Vagina (tissue), 2 donors: ENCODE measurements around the gene IL32.

Experiments
- POLR2A ChIP-seq, 2 donors: fragments of 450-650 bp; IDR thresholded peaks; one replicate each; pipeline ENCODE4 v1.6.1; 2017; ENCODE audit warnings: antibody characterized with exemption in 2 of 2, mild to moderate bottlenecking in 2 of 2, moderate library complexity in 2 of 2
- TF ChIP-seq, protein P1 (sequence below), 3 experiments: fragments of 450-650 bp in 2 of 3; fragments of 200-600 bp in 1 of 3; sonication (generic) in 1 of 3; IDR thresholded peaks; one replicate each; pipeline ENCODE4 v1.5.1; 2017 to 2019; ENCODE audit warnings: antibody characterized with exemption in 3 of 3, mild to moderate bottlenecking in 2 of 3, moderate library complexity in 2 of 3

DNA sequence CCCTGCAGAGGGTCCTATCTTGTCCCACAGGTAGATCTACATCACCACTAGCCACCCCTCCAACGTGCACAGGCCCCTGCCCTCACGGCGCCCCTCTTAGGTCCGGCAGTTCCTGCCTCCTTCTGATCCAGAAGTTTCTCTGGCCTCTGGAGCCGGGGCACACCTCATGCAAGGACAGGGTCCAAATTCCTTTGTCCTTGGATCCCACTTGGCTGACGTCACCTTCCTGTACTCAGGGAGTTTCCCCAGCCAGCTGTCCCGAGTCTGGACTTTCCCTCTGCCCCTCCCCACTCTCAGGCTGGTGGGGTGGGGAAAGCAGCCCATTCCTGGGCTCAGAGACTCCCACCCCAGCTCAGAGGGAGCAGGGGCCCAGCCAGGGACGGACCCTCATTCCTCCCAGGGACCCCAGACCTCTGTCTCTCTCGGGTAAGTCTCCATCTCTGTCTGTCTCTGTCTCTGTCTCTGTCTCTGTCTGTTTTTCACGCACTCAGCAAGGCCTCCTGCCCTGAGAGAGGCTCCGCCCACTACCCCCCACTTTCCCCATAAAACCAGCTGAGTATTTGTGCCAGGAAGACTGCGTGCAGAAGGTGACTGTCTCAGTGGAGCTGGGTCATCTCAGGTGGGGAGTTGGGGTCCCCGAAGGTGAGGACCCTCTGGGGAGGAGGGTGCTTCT, at the start of gene IL32:
- TF ChIP-seq, protein P1, sequence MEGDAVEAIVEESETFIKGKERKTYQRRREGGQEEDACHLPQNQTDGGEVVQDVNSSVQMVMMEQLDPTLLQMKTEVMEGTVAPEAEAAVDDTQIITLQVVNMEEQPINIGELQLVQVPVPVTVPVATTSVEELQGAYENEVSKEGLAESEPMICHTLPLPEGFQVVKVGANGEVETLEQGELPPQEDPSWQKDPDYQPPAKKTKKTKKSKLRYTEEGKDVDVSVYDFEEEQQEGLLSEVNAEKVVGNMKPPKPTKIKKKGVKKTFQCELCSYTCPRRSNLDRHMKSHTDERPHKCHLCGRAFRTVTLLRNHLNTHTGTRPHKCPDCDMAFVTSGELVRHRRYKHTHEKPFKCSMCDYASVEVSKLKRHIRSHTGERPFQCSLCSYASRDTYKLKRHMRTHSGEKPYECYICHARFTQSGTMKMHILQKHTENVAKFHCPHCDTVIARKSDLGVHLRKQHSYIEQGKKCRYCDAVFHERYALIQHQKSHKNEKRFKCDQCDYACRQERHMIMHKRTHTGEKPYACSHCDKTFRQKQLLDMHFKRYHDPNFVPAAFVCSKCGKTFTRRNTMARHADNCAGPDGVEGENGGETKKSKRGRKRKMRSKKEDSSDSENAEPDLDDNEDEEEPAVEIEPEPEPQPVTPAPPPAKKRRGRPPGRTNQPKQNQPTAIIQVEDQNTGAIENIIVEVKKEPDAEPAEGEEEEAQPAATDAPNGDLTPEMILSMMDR (IDR thresholded peaks at IDR 0.05), result no peak
- no peak for TF ChIP-seq POLR2A (IDR thresholded peaks at IDR 0.05)
